DMS153 treated with DMSO at 0.1 percent for 48 hours (cell line): Measurements from ENCODE around the gene MVD.

Experiments used
- DNase-seq: peaks from one replicate; lab custom pipeline; 2025; ENCODE audit not compliant: unreplicated experiment; lab: John Stamatoyannopoulos, UW

MVD gene

DNA sequence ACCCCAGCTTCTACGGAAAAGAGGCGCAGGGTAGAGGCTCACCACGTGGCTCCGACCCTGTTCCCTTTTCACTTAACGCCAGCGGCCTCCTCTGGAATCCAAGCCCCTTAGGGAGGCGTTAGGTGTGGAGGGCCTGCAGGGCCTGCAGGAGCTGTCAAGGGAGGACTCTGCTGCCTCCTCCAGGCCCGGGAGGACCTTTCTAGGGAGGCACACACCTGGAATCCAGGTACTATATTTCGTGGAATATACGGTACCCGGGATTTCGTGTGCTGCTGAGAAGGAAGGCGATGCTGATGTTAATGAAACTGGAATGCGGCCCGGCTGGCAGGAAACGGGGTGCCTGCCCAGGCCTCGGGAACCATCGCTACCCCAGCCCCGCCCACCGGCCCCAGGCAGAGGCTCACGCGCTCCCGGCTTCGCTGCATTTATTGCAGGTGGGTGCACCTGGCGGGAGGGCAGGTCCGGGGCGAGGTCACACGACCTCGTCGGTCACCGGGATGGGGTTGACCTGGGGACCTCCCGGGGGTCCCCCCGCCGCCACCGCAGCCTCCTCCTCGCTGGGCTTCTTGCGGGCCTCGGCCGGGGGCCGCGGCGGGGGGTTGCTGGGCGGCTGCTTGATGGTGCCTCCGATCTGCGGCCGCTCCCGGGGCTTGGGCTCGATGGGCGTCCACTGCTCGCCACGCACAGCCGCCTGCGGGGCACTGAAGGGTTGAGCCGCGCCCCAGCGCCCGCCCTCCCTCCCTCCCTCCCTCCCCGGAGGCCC, 19.8 kb downstream of the MVD start:
- no peak for DNase-seq

DNA sequence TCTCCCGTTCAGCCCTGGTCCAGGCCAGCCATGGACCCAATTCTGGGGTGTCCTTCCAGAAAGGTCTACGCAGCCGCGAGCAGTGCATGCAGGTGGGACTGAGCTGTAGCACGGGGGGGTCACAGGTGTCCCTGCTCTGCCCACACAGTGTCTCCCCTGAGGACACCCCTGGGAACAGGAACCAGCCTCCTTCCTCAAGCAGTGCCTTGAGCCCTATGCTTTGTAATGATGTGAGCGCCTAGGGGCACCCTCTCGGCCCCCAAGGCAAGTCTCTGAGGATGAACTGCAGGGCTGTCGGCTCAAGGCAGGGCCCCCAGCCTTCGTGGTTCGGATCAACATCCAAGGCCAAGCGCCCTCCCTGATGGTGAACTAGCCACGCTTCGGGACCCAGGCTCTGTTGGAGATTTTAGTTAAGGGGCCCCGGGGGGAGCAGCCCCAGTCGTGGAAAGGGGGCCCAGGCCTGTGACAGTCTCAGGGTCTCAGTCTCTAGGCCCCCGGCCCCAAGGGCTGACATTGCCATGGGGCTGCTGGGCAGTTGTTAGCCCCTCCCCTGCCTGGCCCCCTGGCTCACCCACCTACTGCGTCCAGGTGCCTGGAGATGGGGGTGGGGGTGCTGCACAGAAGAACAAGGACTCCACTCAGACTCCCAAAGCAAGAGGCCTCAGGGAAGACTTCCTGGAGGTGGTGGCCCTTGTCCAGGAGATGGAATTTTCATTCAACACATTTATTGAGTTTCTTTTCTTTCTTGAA, 22.2 kb downstream of the MVD start:
- no peak for DNase-seq

DNA sequence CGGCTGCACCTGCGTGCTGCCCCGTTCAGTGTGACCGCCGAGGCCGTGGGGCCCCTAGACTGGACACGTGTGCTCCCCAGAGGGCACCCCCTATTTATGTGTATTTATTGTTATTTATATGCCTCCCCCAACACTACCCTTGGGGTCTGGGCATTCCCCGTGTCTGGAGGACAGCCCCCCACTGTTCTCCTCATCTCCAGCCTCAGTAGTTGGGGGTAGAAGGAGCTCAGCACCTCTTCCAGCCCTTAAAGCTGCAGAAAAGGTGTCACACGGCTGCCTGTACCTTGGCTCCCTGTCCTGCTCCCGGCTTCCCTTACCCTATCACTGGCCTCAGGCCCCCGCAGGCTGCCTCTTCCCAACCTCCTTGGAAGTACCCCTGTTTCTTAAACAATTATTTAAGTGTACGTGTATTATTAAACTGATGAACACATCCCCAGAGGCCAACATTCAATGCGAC, 22.8 kb downstream of the MVD start:
- no peak for DNase-seq

DNA sequence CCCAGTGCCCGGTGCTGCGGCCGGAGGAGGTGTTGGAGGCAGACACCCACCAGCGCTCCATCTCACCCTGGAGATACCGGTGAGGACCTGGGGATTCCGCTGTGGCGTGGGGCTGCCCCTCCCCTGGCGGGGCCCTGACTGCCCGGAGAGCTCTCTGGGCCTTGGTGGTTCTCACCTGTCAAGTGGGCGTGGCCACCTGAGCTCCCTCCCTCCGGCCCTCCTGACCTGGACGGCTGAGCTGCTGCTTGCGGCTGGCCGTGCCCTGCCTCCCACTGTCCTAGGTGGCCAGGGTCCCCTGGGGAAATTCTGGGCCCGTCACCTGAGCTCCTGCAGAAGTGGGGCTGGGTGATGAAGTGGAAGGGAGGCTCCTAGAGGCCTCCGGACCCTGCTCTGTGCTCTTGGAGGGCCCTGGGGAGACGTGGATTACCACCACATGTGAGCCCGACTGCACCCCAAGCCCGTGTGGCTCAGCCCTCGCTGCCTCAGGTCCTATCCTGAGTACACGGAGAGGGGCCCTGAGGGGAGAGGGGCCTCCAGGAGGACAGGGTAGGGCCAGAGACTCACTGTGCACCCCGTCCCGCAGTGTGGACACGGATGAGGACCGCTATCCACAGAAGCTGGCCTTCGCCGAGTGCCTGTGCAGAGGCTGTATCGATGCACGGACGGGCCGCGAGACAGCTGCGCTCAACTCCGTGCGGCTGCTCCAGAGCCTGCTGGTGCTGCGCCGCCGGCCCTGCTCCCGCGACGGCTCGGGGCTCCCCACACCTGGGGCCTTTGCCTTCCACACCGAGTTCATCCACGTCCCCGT, 23.5 kb downstream of the MVD start:
- peak; percentile 71 for DNase-seq

DNA sequence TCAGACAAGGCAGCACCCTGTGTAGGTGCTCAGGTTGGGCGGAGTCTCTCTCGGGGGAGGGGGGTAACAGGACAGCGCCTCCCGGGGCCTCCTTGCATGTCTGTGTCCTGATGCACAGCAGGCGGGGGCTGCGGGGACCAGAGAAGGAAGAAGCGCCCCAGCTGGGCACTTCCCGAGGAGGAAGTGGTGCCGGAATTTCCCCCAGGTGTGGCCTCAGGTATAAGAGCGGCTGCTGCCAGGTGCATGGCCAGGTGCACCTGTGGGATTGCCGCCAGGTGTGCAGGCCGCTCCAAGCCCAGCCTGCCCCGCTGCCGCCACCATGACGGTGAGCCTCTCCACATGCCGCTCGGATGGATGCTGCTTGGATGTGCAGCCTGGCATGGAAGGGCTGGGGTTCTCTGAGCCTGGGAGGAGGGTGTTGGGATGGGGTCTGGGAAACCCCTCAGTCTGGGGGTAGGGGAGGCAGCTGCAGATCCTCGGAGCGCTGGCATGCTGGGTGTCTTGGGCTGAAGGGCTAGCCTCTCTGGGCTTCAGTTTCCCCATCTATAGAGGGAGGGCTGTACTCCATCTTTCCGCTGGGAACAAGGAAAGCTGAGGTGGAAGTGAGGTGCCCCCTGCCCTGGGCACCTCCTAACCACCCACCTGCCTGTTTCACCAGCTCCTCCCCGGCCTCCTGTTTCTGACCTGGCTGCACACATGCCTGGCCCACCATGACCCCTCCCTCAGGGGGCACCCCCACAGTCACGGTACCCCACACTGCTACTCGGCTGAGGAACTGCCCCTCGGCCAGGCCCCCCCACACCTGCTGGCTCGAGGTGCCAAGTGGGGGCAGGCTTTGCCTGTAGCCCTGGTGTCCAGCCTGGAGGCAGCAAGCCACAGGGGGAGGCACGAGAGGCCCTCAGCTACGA, 24.3 kb downstream of the MVD start, which contains the start of gene IL17C:
TSS of gene IL17C (plus strand) at position 250 of the 908 bp plus-strand sequence. CDS start at position 320, 70 bp downstream.
- peak; percentile 77 for DNase-seq

DNA sequence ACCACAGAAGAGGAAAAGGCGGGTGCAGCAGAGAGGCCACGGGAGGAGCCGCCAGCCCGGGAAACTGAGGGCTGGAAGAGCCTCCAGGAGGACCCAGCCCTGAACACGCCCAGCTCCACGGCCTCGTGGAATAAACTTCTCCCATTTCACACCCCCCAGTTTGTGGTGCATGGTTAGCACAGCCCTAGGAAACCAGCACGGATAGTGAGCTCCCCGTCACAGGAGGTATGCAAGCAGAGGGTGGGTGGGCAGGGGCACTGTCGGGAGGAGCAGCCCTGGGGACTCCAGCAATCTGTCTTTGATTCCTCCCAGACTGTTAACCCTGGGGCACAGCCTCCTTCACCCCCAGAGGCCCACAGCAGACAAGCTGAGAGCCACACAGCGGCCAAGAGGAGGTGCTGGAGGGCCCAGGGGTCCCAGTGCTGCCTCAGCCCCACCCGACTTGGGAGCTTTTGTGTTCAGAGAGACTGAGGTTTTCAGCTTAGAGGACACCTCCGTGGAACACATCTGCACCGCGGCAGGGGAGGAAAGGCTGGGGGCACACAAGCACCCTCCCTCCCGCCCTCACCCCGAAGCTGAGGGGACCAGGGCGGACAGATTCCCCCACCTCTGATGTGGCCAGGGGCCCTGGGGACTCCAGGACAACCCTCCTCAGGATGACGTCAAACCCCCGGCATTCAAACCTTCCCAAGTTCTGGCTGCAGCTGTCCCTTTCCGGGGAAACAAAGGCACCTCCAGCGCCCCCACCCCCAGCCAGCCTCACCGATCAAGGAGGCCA, 26.2 kb downstream of the MVD start:
- no peak for DNase-seq

DNA sequence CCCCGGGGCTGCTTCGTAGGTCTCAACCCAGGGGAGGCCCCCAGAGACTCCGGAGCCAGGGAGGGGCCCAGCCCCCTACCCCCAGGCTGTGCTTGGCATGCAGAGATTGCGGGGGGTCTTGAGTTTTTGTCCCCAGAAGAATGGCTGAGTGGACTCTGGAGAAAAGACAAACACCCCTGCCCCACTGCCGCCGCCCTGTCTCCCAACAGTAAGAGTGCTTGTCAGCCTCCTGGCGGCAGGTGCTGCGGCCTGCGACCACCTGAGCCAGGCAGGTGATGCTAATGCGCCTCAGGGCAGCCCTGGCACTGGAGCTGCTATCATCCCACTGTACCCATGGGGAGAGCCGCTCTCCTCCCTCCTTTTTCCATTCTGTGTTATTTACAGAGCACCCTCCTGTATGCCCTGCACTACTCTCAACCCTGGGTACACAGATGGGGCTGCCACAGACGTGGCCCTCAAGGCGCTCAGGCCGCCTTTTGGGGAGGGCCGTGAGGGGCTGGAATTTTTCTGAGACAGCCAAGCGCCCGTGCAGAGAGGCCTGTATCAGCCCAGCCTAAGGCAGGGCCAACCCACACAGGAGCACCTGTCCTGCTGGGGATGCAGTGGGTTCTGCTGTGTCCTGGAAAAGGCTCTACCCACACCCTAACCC, 27.1 kb downstream of the MVD start:
- DNase-seq = no peak

DNA sequence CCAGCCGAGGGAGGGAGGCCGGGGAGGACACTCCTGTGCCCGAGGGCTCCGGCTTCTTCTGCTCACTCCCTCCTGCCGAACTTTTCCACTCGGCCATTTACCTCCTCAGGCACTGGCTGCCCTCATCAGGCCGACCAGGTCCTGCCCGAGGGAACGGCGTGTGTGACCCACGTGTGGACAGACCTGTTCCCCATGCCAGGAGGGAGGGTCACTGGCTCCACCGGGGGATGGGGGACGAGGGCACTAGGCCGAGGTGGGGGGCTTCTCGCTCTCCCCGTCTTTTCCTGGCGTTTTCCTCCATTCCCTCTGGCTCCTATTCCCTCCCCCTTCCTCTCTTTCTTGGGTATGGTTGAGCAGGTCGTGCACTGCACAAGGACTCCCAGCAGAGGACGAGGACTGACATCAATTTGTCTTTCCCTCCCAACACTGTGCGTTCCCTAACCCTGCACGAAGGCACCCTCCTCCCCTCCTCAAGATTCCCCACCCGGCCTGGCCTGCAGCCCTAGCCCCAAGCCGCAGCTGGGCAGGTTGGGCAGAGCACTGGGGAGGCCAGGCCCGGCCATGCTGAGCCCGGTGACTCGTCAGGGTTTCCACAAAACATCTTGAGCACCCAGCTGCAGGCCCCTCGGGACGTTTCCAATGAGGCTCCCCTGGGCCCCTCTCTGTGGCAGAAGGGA, 27.8 kb downstream of the MVD start:
- DNase-seq = no peak

DNA sequence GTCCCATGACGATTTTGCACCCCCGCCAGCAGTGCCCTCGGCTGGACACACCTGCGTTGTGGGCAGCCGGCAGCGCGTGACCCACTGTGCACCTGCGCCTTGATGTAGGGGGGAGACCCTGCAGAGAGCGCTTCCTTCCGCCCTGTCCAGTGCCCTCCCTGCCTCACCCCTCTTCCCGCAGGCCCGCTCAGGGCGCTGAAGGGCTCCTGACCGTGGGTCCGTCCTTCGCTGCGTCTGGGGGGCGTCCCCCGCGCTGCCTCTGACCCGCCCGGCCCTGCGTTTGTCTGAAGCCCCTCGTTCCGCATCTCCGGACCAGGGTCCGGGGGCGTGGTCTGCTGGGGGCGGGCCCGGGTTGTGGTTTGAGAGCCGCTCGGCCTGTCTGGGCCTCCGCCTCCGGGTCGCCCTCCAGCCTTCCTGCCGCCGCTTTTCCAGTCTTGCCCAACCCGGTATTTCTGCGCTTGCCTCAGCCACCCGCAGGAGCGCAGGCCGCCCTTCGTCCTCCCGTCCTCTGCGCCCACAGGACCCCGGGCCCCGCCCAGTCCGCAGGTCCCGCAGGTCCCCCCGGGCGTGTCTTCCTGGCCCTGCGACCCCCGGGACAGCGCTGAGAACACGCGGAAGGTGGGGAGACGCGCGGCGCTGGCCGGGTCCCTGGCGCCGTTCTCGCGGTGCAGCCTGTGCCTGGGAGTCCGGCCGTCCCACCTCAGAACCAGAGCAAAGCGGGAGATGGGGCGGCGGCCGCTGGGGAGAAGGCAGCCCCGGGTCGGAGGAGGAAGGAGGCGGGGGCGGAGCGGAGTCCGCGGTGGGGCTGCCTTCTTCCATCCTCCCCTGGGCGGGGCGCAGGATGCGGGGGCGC, 28.5 kb downstream of the MVD start:
- DNase-seq = no peak

DNA sequence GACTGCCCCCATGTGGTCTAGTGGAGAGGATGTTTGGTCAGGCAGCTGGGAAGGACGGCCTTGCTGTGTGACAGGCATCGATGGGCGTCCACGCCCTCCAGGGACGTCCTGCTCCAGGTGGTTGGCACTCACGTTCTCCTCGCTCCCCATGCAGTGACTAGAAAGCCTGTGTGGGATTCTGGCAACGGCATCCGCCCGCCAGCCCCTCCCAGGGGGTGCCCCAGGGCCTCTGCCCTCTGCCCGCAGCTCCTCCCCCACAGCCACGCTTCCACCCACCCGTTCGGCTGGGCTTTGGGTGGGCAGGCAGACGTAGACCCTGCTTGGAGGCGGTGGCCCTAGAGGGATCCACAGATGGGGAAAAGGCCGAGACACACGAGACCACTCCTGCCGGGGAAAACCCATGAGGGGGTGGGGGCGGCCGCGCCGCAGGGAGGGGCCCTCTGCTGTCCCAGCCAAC, 29.2 kb downstream of the MVD start:
- no peak for DNase-seq

DNA sequence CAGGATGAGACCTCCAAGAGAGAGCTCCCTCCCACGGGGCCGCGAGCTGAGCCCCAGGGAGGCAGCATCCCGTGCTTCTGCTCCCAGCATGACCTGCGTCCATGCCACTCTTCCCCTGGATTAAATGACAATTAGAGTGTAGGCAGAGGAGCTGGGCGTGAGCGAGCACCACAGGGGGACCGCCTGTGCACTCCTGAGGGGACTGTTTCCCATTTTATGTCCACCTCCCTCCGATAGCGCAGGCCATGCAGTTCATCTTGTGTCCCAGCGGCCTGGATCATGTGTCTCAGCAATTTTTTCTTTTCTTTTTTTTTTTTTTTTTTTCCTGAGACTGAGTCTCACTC, 30.3 kb downstream of the MVD start:
- no peak for DNase-seq

DNA sequence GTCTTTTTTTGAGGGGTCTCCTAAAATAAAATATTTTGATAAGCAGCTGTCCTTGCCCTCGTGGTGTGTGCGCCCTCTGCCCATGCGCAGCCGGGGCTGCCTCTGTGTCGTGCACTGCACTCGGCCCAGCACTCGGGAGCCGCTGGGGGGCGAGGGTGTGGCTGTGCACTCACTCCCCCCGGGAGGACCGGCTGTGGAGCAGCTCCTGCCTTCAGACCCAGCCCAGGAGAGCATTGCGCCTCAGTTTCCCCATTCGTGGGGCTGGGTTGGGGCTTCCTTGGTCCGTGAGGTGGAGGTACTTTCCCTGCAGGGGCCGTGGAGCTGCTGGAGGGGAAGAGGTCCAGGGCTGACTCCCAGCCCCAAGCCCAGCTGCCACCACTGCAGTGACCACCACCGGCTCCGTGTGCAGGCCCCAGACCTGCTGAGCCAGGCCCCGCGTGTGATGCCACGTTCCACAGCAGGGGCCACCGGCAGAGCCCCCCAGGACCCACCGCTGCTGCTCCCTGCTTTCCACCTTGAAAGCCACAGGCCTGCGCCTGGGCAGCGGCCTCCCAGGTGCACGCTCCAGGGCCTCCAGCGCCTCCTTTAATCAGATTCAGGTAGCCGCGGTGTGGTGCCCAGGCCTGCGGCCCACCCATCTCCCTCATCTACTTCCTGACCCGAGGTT, 30.8 kb downstream of the MVD start:
- no peak for DNase-seq

DNA sequence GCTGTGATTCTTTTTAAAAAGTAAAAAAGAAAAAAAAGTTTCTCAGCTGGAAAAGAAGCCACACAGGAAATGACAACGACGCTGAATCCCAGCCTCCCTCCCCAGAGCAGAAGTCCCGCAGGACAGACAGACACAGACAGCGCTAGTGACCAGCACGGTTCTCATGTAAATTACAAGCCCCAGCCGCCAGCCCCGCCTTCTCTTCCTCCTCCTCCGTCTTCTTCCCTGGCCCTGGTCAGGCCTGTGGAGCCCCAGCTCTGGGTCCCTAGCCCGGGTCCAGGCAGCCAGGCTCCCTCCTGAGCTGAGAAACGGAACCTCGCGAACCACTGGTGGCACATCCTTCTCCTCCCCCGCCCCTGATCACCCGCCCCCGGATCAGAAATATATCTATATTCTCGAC, 31.5 kb downstream of the MVD start:
- no peak for DNase-seq

DNA sequence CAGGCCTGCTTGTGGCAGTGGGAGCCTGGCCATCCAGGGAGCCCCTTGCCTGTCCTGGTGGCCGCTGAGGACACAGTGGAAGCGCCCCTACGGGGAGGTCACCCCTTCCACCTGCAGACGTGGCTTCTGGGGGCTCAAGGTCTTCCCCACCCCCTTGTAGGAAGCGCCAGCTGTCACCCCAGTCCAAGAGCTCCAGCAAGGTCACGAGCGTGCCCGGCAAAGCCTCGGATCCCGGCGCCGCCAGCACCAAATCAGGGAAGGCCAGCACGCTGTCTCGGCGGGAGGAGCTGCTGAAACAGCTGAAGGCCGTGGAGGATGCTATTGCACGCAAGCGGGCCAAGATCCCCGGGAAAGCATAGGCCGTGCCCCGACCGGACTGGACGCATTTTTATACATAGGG, 31.9 kb downstream of the MVD start:
- DNase-seq = no peak

DNA sequence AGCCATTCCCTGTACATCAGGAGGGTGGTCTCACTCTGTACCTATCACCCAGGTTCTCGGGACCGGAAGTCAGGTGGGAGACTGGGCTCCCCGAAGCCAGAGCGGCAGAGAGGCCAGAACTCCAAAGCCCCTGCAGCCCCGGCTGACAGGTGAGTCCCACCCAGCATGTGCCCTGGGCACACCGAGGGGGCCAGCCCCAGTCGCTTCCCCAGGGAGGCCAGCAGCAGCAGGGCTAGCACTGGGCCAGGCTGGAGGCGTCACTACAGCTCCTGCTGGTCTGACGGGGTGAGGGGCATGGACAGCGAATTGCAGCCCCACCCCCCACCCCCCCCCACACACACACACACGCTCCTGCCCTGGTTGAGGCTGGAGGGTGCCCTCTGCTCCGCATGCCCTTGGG, 32.5 kb downstream of the MVD start:
- DNase-seq = no peak

DNA sequence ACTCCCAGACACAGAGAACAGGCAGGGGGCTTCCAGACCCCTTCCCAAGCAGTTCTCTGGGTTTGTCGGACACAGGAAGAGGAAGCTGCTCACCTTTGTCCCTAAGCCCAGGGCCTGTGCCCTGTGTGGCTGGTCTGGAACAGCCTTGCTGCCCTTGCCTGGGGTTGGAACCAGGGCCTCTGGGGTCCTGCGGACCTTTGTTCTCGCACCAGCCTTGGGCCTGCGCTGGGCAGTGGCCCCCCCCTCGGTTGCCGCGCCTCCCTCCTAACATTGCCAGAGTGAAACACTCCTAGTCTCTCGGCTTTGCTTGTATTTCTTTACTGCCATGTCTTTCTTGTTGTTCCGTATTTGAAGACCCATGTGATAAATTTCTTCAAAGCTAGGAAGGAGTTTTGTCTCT, 33.1 kb downstream of the MVD start:
- DNase-seq = no peak

DNA sequence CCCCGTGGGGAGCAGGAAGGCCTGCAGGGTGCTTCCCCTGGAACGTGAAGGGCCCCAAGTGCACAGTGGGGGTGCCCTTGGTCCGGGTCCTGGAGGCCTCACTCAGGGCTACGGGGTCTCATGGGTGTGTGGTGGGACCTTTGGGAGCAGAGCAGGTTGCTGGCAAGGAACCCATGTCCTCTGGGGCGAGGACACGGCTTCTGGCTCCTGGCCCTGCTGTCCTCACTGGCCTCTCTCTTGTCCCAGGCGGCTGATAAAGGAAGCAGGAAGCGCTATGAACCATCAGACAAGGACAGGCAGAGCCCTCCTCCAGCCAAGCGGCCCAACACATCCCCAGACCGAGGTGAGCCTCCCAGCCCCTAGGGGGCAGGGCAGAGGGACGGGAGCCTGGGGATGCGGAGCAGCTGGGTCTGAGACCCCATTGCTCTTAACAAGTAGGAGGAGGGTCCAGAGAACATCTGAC, 34.3 kb downstream of the MVD start:
- DNase-seq = no peak
